Neural cell (in vitro differentiated cells): ENCODE data around the gene POLR2H. TPM values are rescaled to one million over a fixed set of nuclear protein-coding genes. Genes with fewer than 3 reads are reported as not detected.

ENCODE experiments used
- H2AFZ ChIP-seq: fragments of 200-600, 300-800 bp; sonication (generic), shearing (Covaris generic); 2 replicates; pipeline ENCODE4 v1.6.0; 2014; ENCODE audit warnings: low read depth, mild to moderate bottlenecking, antibody characterized with exemption, low read length, moderate library complexity
- H3F3A ChIP-seq: fragments of 200-600 bp; shearing (Covaris generic); 2 replicates; pipeline ENCODE4 v1.6.1; 2016; ENCODE audit warnings: mild to moderate bottlenecking, moderate library complexity, mixed read lengths, antibody characterized with exemption, low read length; ENCODE audit not compliant: insufficient read depth, poor library complexity, severe bottlenecking
- H3K27ac ChIP-seq: fragments of 200-600, 300-800 bp; sonication (generic), shearing (Covaris generic); 2 replicates; pipeline ENCODE4 v1.5.1; 2014; ENCODE audit warnings: mild to moderate bottlenecking, low read length, moderate library complexity
- H3K27me3 ChIP-seq: fragments of 300-800, 200-600 bp; sonication (generic), shearing (Covaris generic); 2 replicates; pipeline ENCODE4 v1.6.0; 2014; ENCODE audit warnings: mild to moderate bottlenecking, low read depth, low read length, moderate library complexity; ENCODE audit not compliant: insufficient read depth
- H3K36me3 ChIP-seq: fragments of 300-800, 200-600 bp; sonication (generic), shearing (Covaris generic); 2 replicates; pipeline ENCODE4 v1.5.1; 2014; ENCODE audit warnings: mild to moderate bottlenecking, antibody characterized with exemption, low read length, moderate library complexity; ENCODE audit not compliant: insufficient read depth
- H3K4me2 ChIP-seq: fragments of 300-800, 200-600 bp; sonication (generic), shearing (Covaris generic); 2 replicates; pipeline ENCODE4 v1.6.0; 2014; ENCODE audit warnings: mild to moderate bottlenecking, low read length
- H3K4me3 ChIP-seq: fragments of 300-800, 200-600 bp; sonication (generic), shearing (Covaris generic); 2 replicates; pipeline ENCODE4 v1.5.1; 2014; ENCODE audit warnings: mild to moderate bottlenecking, low read length, moderate library complexity
- H3K79me2 ChIP-seq: fragments of 200-600 bp; shearing (Covaris generic); replicated peaks from 2 replicates; pipeline ENCODE4 v1.6.0; 2014; ENCODE audit warnings: mild to moderate bottlenecking, low read length, moderate library complexity; ENCODE audit not compliant: insufficient read depth
- H3K9ac ChIP-seq: fragments of 300-800, 200-600 bp; sonication (generic), shearing (Covaris generic); 2 replicates; pipeline ENCODE4 v1.6.1; 2016; ENCODE audit warnings: mild to moderate bottlenecking, low read length, mixed read lengths
- H3K9me2 ChIP-seq: fragments of 200-600 bp; shearing (Covaris generic); 2 replicates; pipeline ENCODE4 v1.6.1; 2016; ENCODE audit warnings: mild to moderate bottlenecking, low read length, mixed read lengths; ENCODE audit not compliant: insufficient read depth
- H3K9me3 ChIP-seq: fragments of 200-600, 300-800 bp; sonication (generic), shearing (Covaris generic); 2 replicates; pipeline ENCODE4 v1.6.1; 2016; ENCODE audit warnings: mild to moderate bottlenecking, mixed run types, low read length, moderate library complexity, mixed read lengths
- H4K20me1 ChIP-seq: fragments of 200-600 bp; shearing (Covaris generic); 2 replicates; pipeline ENCODE4 v1.6.1; 2016; ENCODE audit warnings: mild to moderate bottlenecking, mixed run types; ENCODE audit not compliant: insufficient read depth
- CTCF ChIP-seq: fragments of 450-650 bp; IDR thresholded peaks from 2 replicates; pipeline ENCODE4 v1.5.1; 2014; ENCODE audit warnings: antibody characterized with exemption, mild to moderate bottlenecking, moderate library complexity; ENCODE audit not compliant: poor library complexity, severe bottlenecking
- EP300 ChIP-seq: fragments of 450-650 bp; conservative IDR thresholded peaks from 2 replicates; pipeline ENCODE4 v1.6.1; 2014; ENCODE audit warnings: antibody characterized with exemption, mild to moderate bottlenecking, moderate library complexity; ENCODE audit not compliant: poor library complexity, severe bottlenecking
- EZH2 ChIP-seq: fragments of 200-600, 300-800 bp; shearing (Covaris generic), sonication (generic); IDR thresholded peaks from 2 replicates; pipeline ENCODE4 v1.6.1; 2014; ENCODE audit warnings: antibody characterized with exemption, low read length, borderline replicate concordance, mild to moderate bottlenecking; ENCODE audit not compliant: insufficient read depth, poor library complexity, severe bottlenecking
- MXI1 ChIP-seq: fragments of 450-650 bp; conservative IDR thresholded peaks from 2 replicates; pipeline ENCODE4 v1.6.1; 2014; ENCODE audit warnings: antibody characterized with exemption, mild to moderate bottlenecking; ENCODE audit not compliant: poor library complexity, severe bottlenecking
- POLR2AphosphoS5 ChIP-seq: IDR thresholded peaks from 2 replicates; pipeline ENCODE4 v1.6.1; 2012
- RAD21 ChIP-seq: fragments of 450-650 bp; conservative IDR thresholded peaks from 2 replicates; pipeline ENCODE4 v1.6.1; 2014; ENCODE audit warnings: antibody characterized with exemption, mild to moderate bottlenecking, moderate library complexity
- REST ChIP-seq: IDR thresholded peaks from 2 replicates; pipeline ENCODE4 v1.6.1; 2012; ENCODE audit warnings: borderline replicate concordance
- SMC3 ChIP-seq: fragments of 450-650 bp; conservative IDR thresholded peaks from 2 replicates; pipeline ENCODE4 v1.6.1; 2014; ENCODE audit warnings: antibody characterized with exemption, mild to moderate bottlenecking, moderate library complexity; ENCODE audit not compliant: poor library complexity
- TAF1 ChIP-seq: IDR thresholded peaks from 2 replicates; pipeline ENCODE4 v1.6.1; 2012; ENCODE audit warnings: low read depth
- polyA plus RNA-seq: library from polyadenylated mRNA; depleted of rRNA; stranded (reverse); fragments of >200 nt; gene quantifications from 2 replicates; pipeline ENCODE4 v1.2.3, GENCODE V29; 2014

The POLR2H gene
- polyA plus RNA-seq, 1 donor from 2014 or later = 185 TPM

- Histone ChIP-seq H3K4me2 (no peak overlapping the region), H3K4me3 (no peak overlapping the region), H3K9me2 (no peaks in the 10 kb centered on the region), H3K36me3 (peaks cover 5% of the 10 kb centered on the region), H3K9ac (no peak overlapping the region), H4K20me1 (no peaks in the 10 kb centered on the region), H3K9me3 (no peaks in the 10 kb centered on the region), H3K27me3 (no peaks in the 10 kb centered on the region), H3F3A (no peaks in the 10 kb centered on the region), H3K79me2 (no peaks in the 10 kb centered on the region), H2AFZ (no peak overlapping the region), H3K27ac (no peak overlapping the region)
- TF ChIP-seq POLR2AphosphoS5 = no peak
- no peak for TF ChIP-seq MXI1
- no peak for TF ChIP-seq EP300
- TF ChIP-seq REST = no peak
- no peak for TF ChIP-seq EZH2
- no peak for TF ChIP-seq SMC3
- no peak for TF ChIP-seq RAD21
- TF ChIP-seq TAF1 = no peak
- TF ChIP-seq CTCF = no peak
Measured at GRCh38 chr3:184372296-184372821, 10.8 kb downstream of the POLR2H start.

- Histone ChIP-seq H3K4me3 (no peak overlapping the region), H3K27me3 (no peaks in the 10 kb centered on the region), H3F3A (no peaks in the 10 kb centered on the region), H3K9ac (no peak overlapping the region), H2AFZ (no peak overlapping the region), H4K20me1 (no peaks in the 10 kb centered on the region), H3K79me2 (no peaks in the 10 kb centered on the region), H3K27ac (no peak overlapping the region), H3K4me2 (no peak overlapping the region), H3K36me3 (peaks cover 5% of the 10 kb centered on the region), H3K9me2 (no peaks in the 10 kb centered on the region), H3K9me3 (no peaks in the 10 kb centered on the region)
- TF ChIP-seq EP300 (no peak), MXI1 (no peak), CTCF (no peak), REST (no peak), SMC3 (no peak), RAD21 (no peak), POLR2AphosphoS5 (no peak), TAF1 (no peak), EZH2 (no peak)
Measured at GRCh38 chr3:184372911-184373310, 11.4 kb downstream of the POLR2H start.
